Kidney (tissue), 14 donors: ENCODE results near the gene PHACTR3. TPM values are rescaled to one million over a fixed set of nuclear protein-coding genes. Genes with fewer than 3 reads are reported as not detected.
A peak's percentile ranks its signal among the peaks of the same experiment; 100 is the strongest.

Experiments
- DNase-seq, 5 donors: peaks; one replicate each; pipeline ENCODE4 v3.0.0-alpha.2; 2013 to 2020
- FAIRE-seq: peaks from 2 replicates; lab custom pipeline; 2012; peaks lifted over from hg19 to GRCh38; lab: Jason Lieb, UNC
- H3K27ac ChIP-seq, 2 donors: one replicate each; pipeline ENCODE4 v1.7.0; 2013; ENCODE audit warnings: low read depth in 2 of 2, low read length in 2 of 2, inconsistent platforms in 1 of 2
- H3K27me3 ChIP-seq: one replicate; pipeline ENCODE4 v1.7.1; 2013; ENCODE audit warnings: low read length, inconsistent platforms; ENCODE audit not compliant: control insufficient read depth, insufficient read depth
- H3K36me3 ChIP-seq, 3 donors: one replicate each; pipeline versions ENCODE4 v1.7.0 to v1.7.1; 2013; ENCODE audit warnings: low read length in 3 of 3, control low read depth in 1 of 3, inconsistent platforms in 1 of 3; ENCODE audit not compliant: insufficient read depth in 3 of 3, control insufficient read depth in 2 of 3
- H3K4me1 ChIP-seq, 3 donors: one replicate each; pipeline versions ENCODE4 v1.7.0 to v1.7.1; 2013; ENCODE audit warnings: low read length in 3 of 3, inconsistent platforms in 1 of 3, low read depth in 1 of 3; ENCODE audit not compliant: control insufficient read depth in 2 of 3, insufficient read depth in 2 of 3
- H3K4me3 ChIP-seq, 3 donors: one replicate each; pipeline versions ENCODE4 v1.7.0 to v1.8.1; 2013; ENCODE audit warnings: low read length in 3 of 3, control low read depth in 1 of 3, inconsistent platforms in 1 of 3
- H3K9ac ChIP-seq, 3 donors: one replicate each; pipeline versions ENCODE4 v1.7.0 to v1.7.1; 2013; ENCODE audit warnings: low read length in 3 of 3, control low read depth in 1 of 3, inconsistent platforms in 1 of 3
- H3K9me3 ChIP-seq, 3 donors: one replicate each; pipeline versions ENCODE4 v1.7.0 to v1.7.1; 2013; ENCODE audit warnings: low read length in 3 of 3, control low read depth in 1 of 3, inconsistent platforms in 1 of 3; ENCODE audit not compliant: control insufficient read depth in 2 of 3, insufficient read depth in 1 of 3
- CTCF ChIP-seq: IDR thresholded peaks from 3 replicates; pipeline ENCODE4 v1.5.1; 2012; ENCODE audit warnings: mild to moderate bottlenecking, moderate library complexity, borderline replicate concordance; ENCODE audit not compliant: insufficient read depth; ENCODE audit errors: extremely low read depth
- intact Hi-C: fragments of 100-400 bp; cut with DNase I; formaldehyde crosslinking; loops from one replicate; pipeline ENCODE4 v1.11.1; 2022
- polyA plus RNA-seq: library from polyadenylated mRNA; stranded (reverse); fragments of 350-450 nt; fragmentation: Illumina TruSeq; extraction: RNeasy Lipid Tissue Mini Kit (QIAGEN cat#74804); gene quantifications from one replicate; pipeline ENCODE4 v1.2.3, GENCODE V29; 2014; ENCODE audit warnings: low read depth, low replicate concordance; ENCODE audit not compliant: insufficient read depth
- total RNA-seq: library from RNA; stranded (reverse); fragmentation: NEBNext Ultra II Directional; extraction: Animal tissue kit (Norgen Biotek cat#: 25700); gene quantifications from one replicate; pipeline ENCODE4 v1.2.1, GENCODE V29; 2021
- donor health status: control.
- donor health status: control.
- donor health status: control.
- donor health status: control.
- donor health status: control.
- donor health status: DM: yes; HTN: yes; CAD: no.
- donor health status: Normal renal cell carcinoma (clear cell type).

Gene PHACTR3
- total and polyA plus RNA-seq, 2 donors from 2014 or later, result 1.7 to 12.3 TPM

GRCh38 chr20:59561614-59562277, 42.6 kb upstream of the PHACTR3 start:
- peak in 1 of 5 donors; percentile 5 for DNase-seq
- no peaks in the 10 kb centered on the region for H3K4me1 ChIP-seq
- H3K9me3 ChIP-seq, result no peaks in the 10 kb centered on the region
- H3K4me3 ChIP-seq, result no peak overlapping the region
- H3K9ac ChIP-seq, result no peak overlapping the region
- H3K36me3 ChIP-seq, result no peaks in the 10 kb centered on the region
- no peak for TF ChIP-seq CTCF
- intact Hi-C loops, result loop anchor here (10.0 kb wide), 1 partner anchor 193 kb away; no protein-coding TSS in a partner anchor
- H3K27ac ChIP-seq, result no peak overlapping the region
- H3K27me3 ChIP-seq, result no peaks in the 10 kb centered on the region
- FAIRE-seq, result no peak

DNA sequence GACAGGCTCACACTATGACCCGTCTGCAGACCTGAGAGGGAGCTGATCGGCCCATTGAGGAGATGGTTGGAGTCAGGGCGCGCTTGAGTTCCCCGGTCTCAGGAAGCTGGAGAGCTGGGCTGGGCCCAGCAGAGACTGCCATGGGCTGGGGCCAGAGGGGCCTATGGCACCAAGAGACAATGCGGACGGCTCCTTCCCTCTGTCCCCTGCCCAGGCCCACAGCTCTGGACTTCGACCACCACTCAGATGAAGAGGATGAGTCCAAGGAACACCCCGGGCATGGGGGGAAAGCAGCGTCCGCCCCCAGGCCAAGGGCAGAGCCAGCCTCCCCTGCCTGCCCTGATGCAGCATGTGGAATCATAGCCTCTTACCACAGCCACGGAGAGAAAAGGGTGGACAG, 40.2 kb upstream of the PHACTR3 start:
- Histone ChIP-seq H3K4me3 (no peak overlapping the region), H3K9ac (no peak overlapping the region), H3K36me3 (no peaks in the 10 kb centered on the region), H3K9me3 (no peaks in the 10 kb centered on the region), H3K27me3 (no peaks in the 10 kb centered on the region), H3K27ac (no peak overlapping the region), H3K4me1 (no peaks in the 10 kb centered on the region)
- FAIRE-seq (no peak), DNase-seq (peak in 2 of 5 donors; percentile 10 to 55)
- TF ChIP-seq CTCF, result no peak
- intact Hi-C loops, result loop anchor here (10.0 kb wide), 1 partner anchor 191 kb away; no protein-coding TSS in a partner anchor

DNA sequence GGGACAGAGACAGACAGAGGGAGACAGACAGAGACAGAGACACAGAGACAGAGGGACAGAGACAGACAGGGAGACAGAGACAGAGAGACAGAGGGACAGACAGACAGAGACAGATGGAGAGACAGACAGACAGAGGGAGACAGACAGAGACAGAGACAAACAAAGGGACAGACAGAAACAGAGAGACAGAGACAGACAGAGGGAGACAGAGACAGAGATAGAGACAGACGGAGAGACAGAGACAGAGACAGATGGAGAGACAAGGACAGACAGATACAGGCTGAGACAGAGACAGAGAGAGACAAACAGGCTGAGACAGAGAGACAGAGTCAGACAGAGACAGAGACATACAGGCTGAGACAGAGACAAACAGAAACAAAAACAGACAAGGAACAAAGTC, 39.4 kb upstream of the PHACTR3 start:
- no peaks in the 10 kb centered on the region for H3K4me1 ChIP-seq
- H3K27me3 ChIP-seq, result no peaks in the 10 kb centered on the region
- TF ChIP-seq CTCF, result no peak
- H3K36me3 ChIP-seq, result no peaks in the 10 kb centered on the region
- no peak overlapping the region for H3K27ac ChIP-seq
- intact Hi-C loops, result loop anchor here (10.0 kb wide), 1 partner anchor 190 kb away; no protein-coding TSS in a partner anchor
- no peak overlapping the region for H3K4me3 ChIP-seq
- H3K9ac ChIP-seq, result no peak overlapping the region
- no peaks in the 10 kb centered on the region for H3K9me3 ChIP-seq
- DNase-seq, result no peak
- no peak for FAIRE-seq
